Hepatocyte (in vitro differentiated cells): Measurements from ENCODE around the gene CCL20.

ENCODE experiments used
- EZH2 ChIP-seq: fragments of 200-600 bp; sonication (generic); IDR thresholded peaks from 2 replicates; pipeline ENCODE4 v1.6.1; 2016; ENCODE audit warnings: antibody characterized with exemption, mild to moderate bottlenecking, borderline replicate concordance
- TF ChIP-seq, protein P1 (sequence below): fragments of 200-600 bp; sonication (generic); IDR thresholded peaks from 2 replicates; pipeline ENCODE4 v1.5.1; 2016; ENCODE audit warnings: antibody characterized with exemption, mild to moderate bottlenecking; ENCODE audit not compliant: poor library complexity

DNA sequence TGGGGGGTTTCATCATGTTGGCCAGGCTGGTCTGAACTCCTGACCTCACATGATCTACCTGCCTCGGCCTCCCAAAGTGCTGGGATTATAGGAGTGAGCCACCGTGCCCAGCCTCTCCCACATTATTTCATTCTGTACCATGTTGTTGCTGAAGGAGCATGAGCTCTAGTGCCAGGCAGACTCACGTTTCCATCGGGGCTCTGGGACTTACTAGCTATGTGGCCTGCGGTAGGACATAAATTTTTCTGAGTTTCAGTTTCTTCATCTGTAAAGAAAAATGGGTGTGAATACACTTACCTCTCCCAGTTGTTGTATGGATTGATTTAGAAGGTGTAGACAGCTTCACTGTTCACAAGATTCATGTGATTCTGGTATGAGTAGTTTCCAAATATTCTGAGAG lies 30.8 kb upstream of the CCL20 start:
- TF ChIP-seq, protein P1, sequence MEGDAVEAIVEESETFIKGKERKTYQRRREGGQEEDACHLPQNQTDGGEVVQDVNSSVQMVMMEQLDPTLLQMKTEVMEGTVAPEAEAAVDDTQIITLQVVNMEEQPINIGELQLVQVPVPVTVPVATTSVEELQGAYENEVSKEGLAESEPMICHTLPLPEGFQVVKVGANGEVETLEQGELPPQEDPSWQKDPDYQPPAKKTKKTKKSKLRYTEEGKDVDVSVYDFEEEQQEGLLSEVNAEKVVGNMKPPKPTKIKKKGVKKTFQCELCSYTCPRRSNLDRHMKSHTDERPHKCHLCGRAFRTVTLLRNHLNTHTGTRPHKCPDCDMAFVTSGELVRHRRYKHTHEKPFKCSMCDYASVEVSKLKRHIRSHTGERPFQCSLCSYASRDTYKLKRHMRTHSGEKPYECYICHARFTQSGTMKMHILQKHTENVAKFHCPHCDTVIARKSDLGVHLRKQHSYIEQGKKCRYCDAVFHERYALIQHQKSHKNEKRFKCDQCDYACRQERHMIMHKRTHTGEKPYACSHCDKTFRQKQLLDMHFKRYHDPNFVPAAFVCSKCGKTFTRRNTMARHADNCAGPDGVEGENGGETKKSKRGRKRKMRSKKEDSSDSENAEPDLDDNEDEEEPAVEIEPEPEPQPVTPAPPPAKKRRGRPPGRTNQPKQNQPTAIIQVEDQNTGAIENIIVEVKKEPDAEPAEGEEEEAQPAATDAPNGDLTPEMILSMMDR: no peak
- TF ChIP-seq EZH2: no peak
